Neural cell (in vitro differentiated cells): ENCODE results near the gene COL6A6.

ENCODE experiments used
- CTCF ChIP-seq: fragments of 450-650 bp; IDR thresholded peaks from 2 replicates; pipeline ENCODE4 v1.5.1; 2014; ENCODE audit warnings: antibody characterized with exemption, mild to moderate bottlenecking, moderate library complexity; ENCODE audit not compliant: poor library complexity, severe bottlenecking
- RAD21 ChIP-seq: fragments of 450-650 bp; conservative IDR thresholded peaks from 2 replicates; pipeline ENCODE4 v1.6.1; 2014; ENCODE audit warnings: antibody characterized with exemption, mild to moderate bottlenecking, moderate library complexity

- no peak for TF ChIP-seq CTCF
- TF ChIP-seq RAD21, result no peak
Measured at GRCh38 chr3:130546920-130547679, 30.1 kb downstream of the COL6A6 start.
